CD14-positive monocyte (primary cell): Measurements from ENCODE around the gene DDR1. TPM values are rescaled to one million over a fixed set of nuclear protein-coding genes. Genes with fewer than 3 reads are reported as not detected.

Source experiments
- DNase-seq, 3 donors: peaks; one replicate each; pipeline ENCODE4 v3.0.0-alpha.2; 2011 to 2022
- H2AFZ ChIP-seq: 2 replicates; pipeline ENCODE4 v1.6.0; 2012; ENCODE audit warnings: mild to moderate bottlenecking, low read depth, low read length, inconsistent platforms; ENCODE audit not compliant: insufficient read depth, poor library complexity, severe bottlenecking
- H3K27ac ChIP-seq, 2 donors: 1 replicate in 1 of 2; 2 replicates in 1 of 2; pipeline ENCODE4 v1.5.1; 2012 to 2013; ENCODE audit warnings: low read length in 2 of 2, control low read depth in 1 of 2, inconsistent platforms in 1 of 2, low read depth in 1 of 2, mild to moderate bottlenecking in 1 of 2
- H3K27me3 ChIP-seq, 2 donors: one replicate each; pipeline versions ENCODE4 v1.6.0 to v1.6.1; 2011 to 2013; ENCODE audit warnings: low read length in 2 of 2; ENCODE audit not compliant: control insufficient read depth in 2 of 2, insufficient read depth in 2 of 2
- H3K36me3 ChIP-seq, 2 donors: replicated peaks in 1 of 2; 1 replicate in 1 of 2; 2 replicates in 1 of 2; pipeline versions ENCODE4 v1.5.1 to v1.6.1; 2012 to 2013; ENCODE audit warnings: low read length in 2 of 2, control low read depth in 1 of 2, inconsistent platforms in 1 of 2, mild to moderate bottlenecking in 1 of 2; ENCODE audit not compliant: insufficient read depth in 2 of 2, control insufficient read depth in 1 of 2
- H3K4me1 ChIP-seq, 2 donors: 1 replicate in 1 of 2; 2 replicates in 1 of 2; pipeline versions ENCODE4 v1.5.1 to v1.6.1; 2012 to 2013; ENCODE audit warnings: low read length in 2 of 2, control low read depth in 1 of 2, inconsistent platforms in 1 of 2, mild to moderate bottlenecking in 1 of 2, moderate library complexity in 1 of 2; ENCODE audit not compliant: insufficient read depth in 2 of 2, control insufficient read depth in 1 of 2
- H3K4me2 ChIP-seq: replicated peaks from 2 replicates; pipeline ENCODE3; 2012; ENCODE audit warnings: low read length, moderate library complexity, mild to moderate bottlenecking; ENCODE audit not compliant: poor library complexity, severe bottlenecking; ENCODE audit errors: extremely low read depth
- H3K4me3 ChIP-seq, 3 experiments: fragments of 200-600 bp in 1 of 3; sonication (generic) in 1 of 3; replicated peaks in 1 of 3; 1 replicate in 2 of 3; 2 replicates in 1 of 3; pipeline ENCODE4 v1.5.1; 2011 to 2013; ENCODE audit warnings: low read length in 3 of 3, mild to moderate bottlenecking in 3 of 3, control low read depth in 2 of 3, low read depth in 2 of 3, inconsistent platforms in 1 of 3, moderate library complexity in 1 of 3
- H3K79me2 ChIP-seq: 2 replicates; pipeline ENCODE4 v1.6.0; 2012; ENCODE audit warnings: mild to moderate bottlenecking, control low read depth, inconsistent platforms, low read length, moderate library complexity; ENCODE audit not compliant: insufficient read depth
- H3K9ac ChIP-seq: 2 replicates; pipeline ENCODE4 v1.6.0; 2017; ENCODE audit warnings: low read length, mild to moderate bottlenecking; ENCODE audit not compliant: insufficient read depth, poor library complexity, severe bottlenecking
- H3K9me3 ChIP-seq, 2 donors: replicated peaks in 1 of 2; 1 replicate in 1 of 2; 2 replicates in 1 of 2; pipeline versions ENCODE4 v1.5.1 to v1.6.1; 2012 to 2013; ENCODE audit warnings: low read length in 2 of 2, control low read depth in 1 of 2; ENCODE audit not compliant: control insufficient read depth in 1 of 2, insufficient read depth in 1 of 2
- H4K20me1 ChIP-seq: 2 replicates; pipeline ENCODE4 v1.6.0; 2012; ENCODE audit warnings: mild to moderate bottlenecking, low read length, control low read depth, moderate library complexity; ENCODE audit not compliant: insufficient read depth
- H3K27ac Mint-ChIP-seq, 7 donors: one replicate each; pipeline ENCODE4 v1.8.0; 2020; ENCODE audit warnings: mild to moderate bottlenecking in 7 of 7, mixed read lengths in 7 of 7, moderate library complexity in 6 of 7, inconsistent platforms in 2 of 7
- H3K27me3 Mint-ChIP-seq, 3 donors: one replicate each; pipeline ENCODE4 v1.8.0; 2021 to 2022; ENCODE audit warnings: low read depth in 3 of 3, mild to moderate bottlenecking in 3 of 3, mixed read lengths in 3 of 3, moderate library complexity in 3 of 3, inconsistent platforms in 1 of 3
- H3K36me3 Mint-ChIP-seq, 2 donors: one replicate each; pipeline ENCODE4 v1.8.0; 2020; ENCODE audit warnings: mixed read lengths in 2 of 2, inconsistent platforms in 1 of 2, mild to moderate bottlenecking in 1 of 2
- H3K4me1 Mint-ChIP-seq: one replicate; pipeline ENCODE4 v1.8.0; 2020; ENCODE audit warnings: mild to moderate bottlenecking, mixed read lengths
- H3K4me3 Mint-ChIP-seq, 2 donors: one replicate each; pipeline ENCODE4 v1.8.0; 2020; ENCODE audit warnings: mild to moderate bottlenecking in 2 of 2, mixed read lengths in 2 of 2, moderate library complexity in 1 of 2
- H3K9me3 Mint-ChIP-seq, 7 donors: one replicate each; pipeline ENCODE4 v1.8.0; 2020 to 2022; ENCODE audit warnings: mixed read lengths in 7 of 7, mild to moderate bottlenecking in 6 of 7, moderate library complexity in 6 of 7, inconsistent platforms in 2 of 7
- WGBS: methylation state at CpG from one replicate; pipeline ENCODE4 v1.1.5; 2013; ENCODE audit warnings: missing lambda C conversion rate; ENCODE audit not compliant: insufficient coverage; 5-methylcytosine and 5-hydroxymethylcytosine counted together
- intact Hi-C, 2 donors: fragments of 100-400 bp; cut with micrococcal nuclease; formaldehyde crosslinking; loops; one replicate each; pipeline versions ENCODE4 v1.15.0 to v1.15.1; 2023
- polyA plus RNA-seq, 3 donors: library from polyadenylated mRNA; depleted of rRNA in 1 of 3; unstranded in 2 of 3; stranded (reverse) in 1 of 3; fragments of 300-500 nt in 2 of 3; fragments of >200 nt in 1 of 3; fragmentation: Illumina TruSeq in 2 of 3; gene quantifications; 1 replicate in 2 of 3; 2 replicates in 1 of 3; pipeline ENCODE4 v1.2.3, GENCODE V29; 2012 to 2021
- TF ChIP-seq, protein P1 (sequence below): fragments of 200-600 bp; IDR thresholded peaks from one replicate; pipeline ENCODE4 v1.8.0; 2022; ENCODE audit warnings: antibody characterized with exemption, mild to moderate bottlenecking

DDR1 gene
- polyA plus RNA-seq, 3 donors, result 0.39 to 1.0 (median 0.51) TPM

GRCh38 chr6:30898750-30899360 is 14.5 kb downstream of the DDR1 start:
- no peak for DNase-seq

GRCh38 chr6:30900863-30901417 is 16.6 kb downstream of the DDR1 start:
- no peaks in the 10 kb centered on the region for H4K20me1 ChIP-seq
- Mint-ChIP-seq H3K4me1 (no peaks in the 10 kb centered on the region), H3K36me3 (peaks cover 0 to 2% of the 10 kb centered on the region in 2 donors), H3K27ac (no peak overlapping the region), H3K9me3 (no peaks in the 10 kb centered on the region), H3K4me3 (no peak overlapping the region), H3K27me3 (peaks cover under 1 to 7% (median 2%) of the 10 kb centered on the region in 3 donors)
- no peak for DNase-seq
- H3K79me2 ChIP-seq, result no peaks in the 10 kb centered on the region
- no peaks in the 10 kb centered on the region for H3K4me1 ChIP-seq
- H2AFZ ChIP-seq, result no peak overlapping the region
- H3K4me3 ChIP-seq, result no peak overlapping the region
- no peaks in the 10 kb centered on the region for H3K36me3 ChIP-seq
- WGBS, result no CpG with 5 or more reads among the region's 1 CpG
- no peak overlapping the region for H3K9ac ChIP-seq
- TF ChIP-seq, protein P1, sequence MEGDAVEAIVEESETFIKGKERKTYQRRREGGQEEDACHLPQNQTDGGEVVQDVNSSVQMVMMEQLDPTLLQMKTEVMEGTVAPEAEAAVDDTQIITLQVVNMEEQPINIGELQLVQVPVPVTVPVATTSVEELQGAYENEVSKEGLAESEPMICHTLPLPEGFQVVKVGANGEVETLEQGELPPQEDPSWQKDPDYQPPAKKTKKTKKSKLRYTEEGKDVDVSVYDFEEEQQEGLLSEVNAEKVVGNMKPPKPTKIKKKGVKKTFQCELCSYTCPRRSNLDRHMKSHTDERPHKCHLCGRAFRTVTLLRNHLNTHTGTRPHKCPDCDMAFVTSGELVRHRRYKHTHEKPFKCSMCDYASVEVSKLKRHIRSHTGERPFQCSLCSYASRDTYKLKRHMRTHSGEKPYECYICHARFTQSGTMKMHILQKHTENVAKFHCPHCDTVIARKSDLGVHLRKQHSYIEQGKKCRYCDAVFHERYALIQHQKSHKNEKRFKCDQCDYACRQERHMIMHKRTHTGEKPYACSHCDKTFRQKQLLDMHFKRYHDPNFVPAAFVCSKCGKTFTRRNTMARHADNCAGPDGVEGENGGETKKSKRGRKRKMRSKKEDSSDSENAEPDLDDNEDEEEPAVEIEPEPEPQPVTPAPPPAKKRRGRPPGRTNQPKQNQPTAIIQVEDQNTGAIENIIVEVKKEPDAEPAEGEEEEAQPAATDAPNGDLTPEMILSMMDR, result no peak
- no peaks in the 10 kb centered on the region for H3K9me3 ChIP-seq
- H3K27ac ChIP-seq, result no peak overlapping the region
- H3K4me2 ChIP-seq, result no peak overlapping the region
- intact Hi-C loops, result no loop called here
- H3K27me3 ChIP-seq, result no peaks in the 10 kb centered on the region

More at GRCh38 chr6:30898750-30899360, 14.5 kb downstream of the DDR1 start:
- Mint-ChIP-seq H3K4me3 (no peak overlapping the region), H3K9me3 (no peaks in the 10 kb centered on the region), H3K27ac (no peak overlapping the region), H3K36me3 (peaks cover 0 to 2% of the 10 kb centered on the region in 2 donors), H3K27me3 (peaks cover 2 to 6% (median 6%) of the 10 kb centered on the region in 3 donors), H3K4me1 (no peaks in the 10 kb centered on the region)
- Histone ChIP-seq H3K79me2 (no peaks in the 10 kb centered on the region), H3K4me3 (no peak overlapping the region), H3K27me3 (no peaks in the 10 kb centered on the region), H3K9ac (no peak overlapping the region), H3K4me1 (no peaks in the 10 kb centered on the region), H3K4me2 (no peak overlapping the region), H2AFZ (no peak overlapping the region), H3K9me3 (no peaks in the 10 kb centered on the region), H3K27ac (no peak overlapping the region), H3K36me3 (no peaks in the 10 kb centered on the region), H4K20me1 (no peaks in the 10 kb centered on the region)
- TF ChIP-seq, protein P1, result no peak
- intact Hi-C loops, result no loop called here
- WGBS, result 92% methylated on average over 17 of the region's 23 CpGs
